B cell (primary cell): ENCODE measurements around the gene TMEM120A. TPM values are rescaled to one million over a fixed set of nuclear protein-coding genes. Genes with fewer than 3 reads are reported as not detected.

Experiments used
- ATAC-seq: fragments of 200-7000 bp; cut with Tn5 transposase; one replicate; pipeline ENCODE4 v1.10.0; 2021; ENCODE audit warnings: low read depth, mild to moderate bottlenecking, moderate number of reproducible peaks, moderate library complexity
- CTCF ChIA-PET: fragments of 350-600 bp; sonication (Branson Sonifier 250); formaldehyde crosslinking; loops from one replicate; lab custom pipeline; 2021; ENCODE audit warnings: antibody characterized with exemption, inconsistent platforms; lab: Charles Lee
- POLR2A ChIA-PET: fragments of 350-600 bp; sonication (Branson Sonifier 250); formaldehyde crosslinking; loops from one replicate; lab custom pipeline; 2021; ENCODE audit warnings: antibody characterized with exemption; lab: Charles Lee
- DNase-seq: peaks from one replicate; pipeline ENCODE4 v3.0.0; 2013
- H2AFZ ChIP-seq: 2 replicates; pipeline ENCODE4 v1.6.1; 2012; ENCODE audit warnings: mild to moderate bottlenecking, low read depth, low read length; ENCODE audit not compliant: insufficient read depth, poor library complexity, severe bottlenecking
- H3K27ac ChIP-seq, 2 donors: 1 replicate in 1 of 2; 2 replicates in 1 of 2; pipeline ENCODE4 v1.5.1; 2012 to 2013; ENCODE audit warnings: low read length in 2 of 2, mild to moderate bottlenecking in 2 of 2, moderate library complexity in 1 of 2
- H3K27me3 ChIP-seq, 4 experiments: fragments of 200-600 bp in 1 of 4; sonication (generic) in 1 of 4; replicated peaks in 1 of 4; 1 replicate in 2 of 4; 2 replicates in 2 of 4; pipeline versions ENCODE4 v1.6.1 to v1.7.0; 2013 to 2016; ENCODE audit warnings: low read length in 3 of 4, mild to moderate bottlenecking in 2 of 4, mixed read lengths in 1 of 4, moderate library complexity in 1 of 4; ENCODE audit not compliant: insufficient read depth in 4 of 4, control insufficient read depth in 3 of 4; ENCODE audit errors: control extremely low read depth in 1 of 4
- H3K36me3 ChIP-seq, 2 experiments: replicated peaks in 1 of 2; 1 replicate in 1 of 2; 2 replicates in 1 of 2; pipeline versions ENCODE4 v1.6.1 to v1.7.1; 2013; ENCODE audit warnings: low read length in 1 of 2; ENCODE audit not compliant: insufficient read depth in 2 of 2, control insufficient read depth in 1 of 2; ENCODE audit errors: control extremely low read depth in 1 of 2, extremely low read depth in 1 of 2
- H3K4me1 ChIP-seq, 2 donors: fragments of 200-600 bp in 1 of 2; sonication (generic) in 1 of 2; 1 replicate in 1 of 2; 2 replicates in 1 of 2; pipeline versions ENCODE4 v1.5.1 to v1.6.1; 2013 to 2017; ENCODE audit warnings: low read length in 2 of 2; ENCODE audit not compliant: control insufficient read depth in 2 of 2, insufficient read depth in 2 of 2
- H3K4me2 ChIP-seq: replicated peaks from 2 replicates; pipeline ENCODE3; 2012; ENCODE audit warnings: mild to moderate bottlenecking, low read depth, low read length; ENCODE audit not compliant: poor library complexity, severe bottlenecking
- H3K4me3 ChIP-seq, 5 experiments: fragments of 200-600 bp in 1 of 5; sonication (generic) in 1 of 5; 1 replicate in 3 of 5; 2 replicates in 2 of 5; pipeline versions ENCODE4 v1.5.1 to v1.7.0; 2011 to 2016; ENCODE audit warnings: low read length in 4 of 5, mild to moderate bottlenecking in 4 of 5, low read depth in 2 of 5, control low read depth in 1 of 5, moderate library complexity in 1 of 5; ENCODE audit not compliant: insufficient read depth in 1 of 5; ENCODE audit errors: control extremely low read depth in 1 of 5, extremely low read depth in 1 of 5
- H3K79me2 ChIP-seq: fragments of 200-600 bp; sonication (generic); one replicate; pipeline ENCODE4 v1.6.0; 2016; ENCODE audit warnings: low read length; ENCODE audit not compliant: control insufficient read depth, insufficient read depth
- H3K9ac ChIP-seq: fragments of 200-600 bp; sonication (generic); 2 replicates; pipeline ENCODE4 v1.6.1; 2017; ENCODE audit warnings: mild to moderate bottlenecking, low read length, moderate library complexity
- H3K9me3 ChIP-seq, 3 donors: one replicate each; pipeline versions ENCODE4 v1.6.1 to v1.7.1; 2013; ENCODE audit warnings: low read length in 2 of 3; ENCODE audit not compliant: control insufficient read depth in 2 of 3, insufficient read depth in 1 of 3; ENCODE audit errors: control extremely low read depth in 1 of 3
- H4K20me1 ChIP-seq: 2 replicates; pipeline ENCODE4 v1.6.0; 2012; ENCODE audit warnings: mild to moderate bottlenecking, low read length; ENCODE audit not compliant: insufficient read depth, control insufficient read depth, poor library complexity, severe bottlenecking
- H3K27ac Mint-ChIP-seq: one replicate; pipeline ENCODE4 v1.8.0; 2021; ENCODE audit warnings: mixed read lengths
- H3K27me3 Mint-ChIP-seq: one replicate; pipeline ENCODE4 v1.8.0; 2021; ENCODE audit warnings: mixed read lengths
- H3K4me1 Mint-ChIP-seq: one replicate; pipeline ENCODE4 v1.8.0; 2021; ENCODE audit warnings: mixed read lengths
- H3K4me3 Mint-ChIP-seq: one replicate; pipeline ENCODE4 v1.8.0; 2021; ENCODE audit warnings: mixed read lengths
- H3K9me3 Mint-ChIP-seq: one replicate; pipeline ENCODE4 v1.8.0; 2022; ENCODE audit warnings: mixed read lengths; ENCODE audit not compliant: insufficient read depth
- EZH2 ChIP-seq: IDR thresholded peaks from 2 replicates; pipeline ENCODE4 v1.6.1; 2012; ENCODE audit warnings: borderline replicate concordance, low read depth, mild to moderate bottlenecking, moderate library complexity, low read length; ENCODE audit not compliant: insufficient read depth, poor library complexity, severe bottlenecking
- WGBS: methylation state at CpG from one replicate; pipeline ENCODE4 v1.1.5; 2013; ENCODE audit warnings: missing lambda C conversion rate; ENCODE audit not compliant: insufficient coverage; 5-methylcytosine and 5-hydroxymethylcytosine counted together
- intact Hi-C: fragments of 100-400 bp; cut with micrococcal nuclease; formaldehyde crosslinking; loops from one replicate; pipeline ENCODE4 v1.10.0; 2022
- polyA plus RNA-seq: library from polyadenylated mRNA; depleted of rRNA; stranded (reverse); fragments of >200 nt; gene quantifications from 2 replicates; pipeline ENCODE4 v1.2.3, GENCODE V29; 2012
- total RNA-seq, 2 donors: library from RNA; stranded (reverse); fragments of 120-200 nt in 1 of 2; gene quantifications; 1 replicate in 1 of 2; 2 replicates in 1 of 2; pipeline versions ENCODE4 v1.2.3 to v1.2.4, GENCODE V29; 2013 to 2022
- TF ChIP-seq, protein P1 (sequence below): fragments of 200-600 bp; IDR thresholded peaks from one replicate; pipeline ENCODE4 v1.8.0; 2022; ENCODE audit warnings: antibody characterized with exemption, mild to moderate bottlenecking

Gene TMEM120A
- total and polyA plus RNA-seq, 2 donors (not counting 1 experiment from before 2014, with no cell fraction given): 39.0 to 49.3 TPM

DNA sequence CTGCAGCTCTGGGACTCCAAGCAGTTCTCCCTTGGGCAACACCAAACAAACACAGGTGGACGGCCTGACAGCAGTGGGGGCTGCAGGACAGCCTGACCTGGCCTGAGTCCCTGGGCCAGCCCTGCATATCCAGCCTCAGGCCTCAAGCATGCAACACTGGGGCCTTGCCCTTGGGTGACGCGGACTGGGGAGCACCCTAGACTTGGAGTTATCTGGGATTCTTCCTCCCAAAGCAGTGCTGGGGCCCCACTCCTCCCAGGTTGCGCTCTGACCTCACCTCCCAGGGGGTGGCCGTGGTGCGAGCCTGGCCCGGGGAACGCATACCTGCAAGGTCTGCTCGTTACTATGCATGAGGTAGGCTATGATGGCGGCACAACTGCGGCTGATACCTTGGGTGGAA, 6.2 kb upstream of the TMEM120A start:
- Histone ChIP-seq H3K79me2 (no peaks in the 10 kb centered on the region), H3K4me3 (no peak overlapping the region), H4K20me1 (no peaks in the 10 kb centered on the region), H3K4me1 (no peaks in the 10 kb centered on the region), H3K36me3 (peaks cover 0 to 31% of the 10 kb centered on the region in 2 experiments), H3K27me3 (no peaks in the 10 kb centered on the region), H3K27ac (no peak overlapping the region), H3K9ac (no peak overlapping the region), H3K9me3 (no peaks in the 10 kb centered on the region), H3K4me2 (no peak overlapping the region), H2AFZ (no peak overlapping the region)
- Mint-ChIP-seq H3K27ac (no peak overlapping the region), H3K9me3 (no peaks in the 10 kb centered on the region), H3K4me3 (no peak overlapping the region), H3K4me1 (peaks cover 15% of the 10 kb centered on the region), H3K27me3 (no peaks in the 10 kb centered on the region)
- CTCF ChIA-PET: no interaction called here
- intact Hi-C loops: no loop called here
- DNase-seq (no peak), ATAC-seq (no peak)
- TF ChIP-seq, protein P1, sequence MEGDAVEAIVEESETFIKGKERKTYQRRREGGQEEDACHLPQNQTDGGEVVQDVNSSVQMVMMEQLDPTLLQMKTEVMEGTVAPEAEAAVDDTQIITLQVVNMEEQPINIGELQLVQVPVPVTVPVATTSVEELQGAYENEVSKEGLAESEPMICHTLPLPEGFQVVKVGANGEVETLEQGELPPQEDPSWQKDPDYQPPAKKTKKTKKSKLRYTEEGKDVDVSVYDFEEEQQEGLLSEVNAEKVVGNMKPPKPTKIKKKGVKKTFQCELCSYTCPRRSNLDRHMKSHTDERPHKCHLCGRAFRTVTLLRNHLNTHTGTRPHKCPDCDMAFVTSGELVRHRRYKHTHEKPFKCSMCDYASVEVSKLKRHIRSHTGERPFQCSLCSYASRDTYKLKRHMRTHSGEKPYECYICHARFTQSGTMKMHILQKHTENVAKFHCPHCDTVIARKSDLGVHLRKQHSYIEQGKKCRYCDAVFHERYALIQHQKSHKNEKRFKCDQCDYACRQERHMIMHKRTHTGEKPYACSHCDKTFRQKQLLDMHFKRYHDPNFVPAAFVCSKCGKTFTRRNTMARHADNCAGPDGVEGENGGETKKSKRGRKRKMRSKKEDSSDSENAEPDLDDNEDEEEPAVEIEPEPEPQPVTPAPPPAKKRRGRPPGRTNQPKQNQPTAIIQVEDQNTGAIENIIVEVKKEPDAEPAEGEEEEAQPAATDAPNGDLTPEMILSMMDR: no peak
- no peak for TF ChIP-seq EZH2
- 96% methylated on average over 11 of the region's 11 CpGs for WGBS
- POLR2A ChIA-PET: no interaction called here

- 93% methylated on average over 1 of the region's 1 CpG for WGBS
- Mint-ChIP-seq H3K9me3 (no peaks in the 10 kb centered on the region), H3K4me1 (peaks cover 24% of the 10 kb centered on the region), H3K4me3 (no peak overlapping the region), H3K27ac (no peak overlapping the region), H3K27me3 (no peaks in the 10 kb centered on the region)
- no peaks in the 10 kb centered on the region for H4K20me1 ChIP-seq
- peaks cover 0 to 14% of the 10 kb centered on the region in 2 experiments for H3K36me3 ChIP-seq
- TF ChIP-seq EZH2: no peak
- TF ChIP-seq, protein P1: no peak
- ChIA-PET POLR2A (no interaction called here), CTCF (no interaction called here)
- intact Hi-C loops: no loop called here
- no peak overlapping the region for H2AFZ ChIP-seq
- ATAC-seq (no peak), DNase-seq (no peak)
- peaks cover 8 to 16% of the 10 kb centered on the region in 2 donors for H3K4me1 ChIP-seq
- no peak overlapping the region for H3K4me3 ChIP-seq
- no peak overlapping the region for H3K27ac ChIP-seq
- no peaks in the 10 kb centered on the region for H3K9me3 ChIP-seq
- H3K4me2 ChIP-seq: no peak overlapping the region
- no peaks in the 10 kb centered on the region for H3K27me3 ChIP-seq
- H3K9ac ChIP-seq: no peak overlapping the region
- peaks cover 5% of the 10 kb centered on the region for H3K79me2 ChIP-seq
These were observed 3.6 kb upstream of the TMEM120A start for GRCh38 chr7:75998038-75998437.
